ENCODE measurements around the gene HSPBAP1. TPM values are rescaled to one million over a fixed set of nuclear protein-coding genes. Genes with fewer than 3 reads are reported as not detected.

The HSPBAP1 gene
- total and polyA plus RNA-seq, 2 of the 13 experiments (the other 11 are each of a cell fraction or from before 2014, with no cell fraction given): 4.2 to 5.1 TPM

- TF ChIP-seq ZNF639 (CRISPR knock-in tag; conservative IDR thresholded peaks at IDR 0.05) (peak; percentile 47; the same call in 1 of the 2 replicates), ZNF580 (CRISPR knock-in tag; IDR thresholded peaks at IDR 0.05; ENCODE audit: borderline replicate concordance, low read depth) (peak; percentile 85; the same call in 1 of the 2 replicates), TCF12 (IDR thresholded peaks at IDR 0.05) (no peak), TCF12 (CRISPR knock-in tag; IDR thresholded peaks at IDR 0.05) (peak; percentile 41; the same call in 1 of the 2 replicates), STAT6 (CRISPR knock-in tag; IDR thresholded peaks at IDR 0.05; ENCODE audit: borderline replicate concordance) (no peak), FOXA3 (CRISPR knock-in tag; IDR thresholded peaks at IDR 0.05) (no peak), ZSCAN9 (CRISPR knock-in tag; IDR thresholded peaks at IDR 0.05; ENCODE audit: borderline replicate concordance) (no peak; the same call in 1 of the 2 replicates), FOXK1 (CRISPR knock-in tag; IDR thresholded peaks at IDR 0.05; ENCODE audit: borderline replicate concordance, low read depth) (peak; percentile 89; the same call in 1 of the 2 replicates), ZNF383 (CRISPR knock-in tag; IDR thresholded peaks at IDR 0.05; ENCODE audit: borderline replicate concordance) (no peak), FOXO1 (CRISPR knock-in tag; IDR thresholded peaks at IDR 0.05) (0 out of 2 replicates have a peak, but pooled peaks have one; percentile 42), ARNT2 (CRISPR knock-in tag; IDR thresholded peaks at IDR 0.05; ENCODE audit: low read depth) (0 out of 2 replicates have a peak, but pooled peaks have one; percentile 14), ZBTB4 (CRISPR knock-in tag; IDR thresholded peaks at IDR 0.05; ENCODE audit: borderline replicate concordance) (no peak), PCBP2 (optimal IDR thresholded peaks at IDR 0.05; ENCODE audit: low read depth, low read length, poor library complexity, severe bottlenecking) (no peak), ZC3H4 (CRISPR knock-in tag; IDR thresholded peaks at IDR 0.05; ENCODE audit: borderline replicate concordance) (no peak), E2F5 (CRISPR knock-in tag; conservative IDR thresholded peaks at IDR 0.05) (no peak; the same call in 1 of the 2 replicates), ZNF124 (CRISPR knock-in tag; IDR thresholded peaks at IDR 0.05) (peak; percentile 76), BRD4 (CRISPR knock-in tag; IDR thresholded peaks at IDR 0.05) (no peak), ZNF276 (CRISPR knock-in tag; IDR thresholded peaks at IDR 0.05; ENCODE audit: low read depth) (no peak)
Observed at GRCh38 chr3:122793568-122794416, at the start of gene HSPBAP1 (continued).

Data from HepG2 (cell line).